GOT3 (cell line): ENCODE measurements around the gene ATF2.

Experiments
- DNase-seq: peaks from one replicate; lab custom pipeline; 2025; ENCODE audit warnings: mixed read lengths; lab: John Stamatoyannopoulos, UW

ATF2 gene

DNA sequence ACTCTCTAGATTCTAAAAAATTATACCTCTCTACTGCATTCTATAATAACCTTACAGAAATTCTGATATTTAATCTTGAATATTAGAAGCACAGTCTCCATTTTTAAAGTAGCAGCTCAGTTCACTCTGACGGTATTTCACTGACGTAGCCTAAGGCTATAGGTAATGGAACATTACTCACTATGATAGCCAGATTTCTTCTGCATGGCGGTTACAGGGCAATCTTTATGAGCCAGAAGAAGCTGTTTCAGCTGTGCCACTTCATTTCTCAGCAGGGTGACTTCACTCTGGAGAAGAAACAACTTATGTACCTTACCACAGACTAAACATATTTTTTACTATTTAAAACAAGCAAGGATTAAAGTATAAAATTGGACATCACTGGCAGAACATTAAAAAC lies 87.5 kb downstream of the ATF2 start:
- no peak for DNase-seq

DNA sequence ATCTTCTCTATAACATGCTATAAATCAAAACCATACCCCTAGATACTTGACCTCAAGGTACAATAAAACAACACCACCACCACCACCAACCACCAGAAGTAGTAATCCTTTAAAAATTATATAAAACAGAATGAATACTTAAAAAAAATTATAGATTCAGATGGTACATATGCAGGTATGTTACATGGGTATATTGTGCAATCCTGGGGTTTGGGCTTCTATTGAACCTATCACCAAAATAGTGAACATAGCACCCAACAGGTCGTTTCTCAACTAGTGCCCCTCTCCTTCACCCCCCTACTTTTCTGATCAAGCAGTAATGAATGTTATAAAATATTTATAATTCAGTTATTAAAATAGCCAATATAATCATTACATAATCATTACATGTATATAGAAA lies 91.7 kb downstream of the ATF2 start:
- no peak for DNase-seq

DNA sequence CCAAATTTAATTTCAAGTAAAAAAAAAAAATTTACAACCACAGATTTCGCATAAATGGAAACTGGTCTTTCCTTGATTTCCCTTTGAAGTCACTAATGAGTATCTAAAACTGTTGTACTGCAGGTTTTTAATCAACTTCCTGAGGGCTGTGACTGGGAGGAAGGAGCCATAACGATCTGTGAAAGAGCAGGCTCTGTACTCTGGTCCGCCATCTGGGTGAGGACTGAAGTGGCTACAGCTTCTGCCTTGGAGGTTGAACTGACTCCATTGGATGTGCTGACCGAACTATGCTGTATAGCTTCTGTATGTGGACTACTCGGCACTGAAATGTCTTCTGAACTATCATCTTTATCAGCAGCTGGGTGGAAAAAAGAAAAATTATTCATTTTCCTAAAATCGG lies 93.5 kb downstream of the ATF2 start:
- no peak for DNase-seq

DNA sequence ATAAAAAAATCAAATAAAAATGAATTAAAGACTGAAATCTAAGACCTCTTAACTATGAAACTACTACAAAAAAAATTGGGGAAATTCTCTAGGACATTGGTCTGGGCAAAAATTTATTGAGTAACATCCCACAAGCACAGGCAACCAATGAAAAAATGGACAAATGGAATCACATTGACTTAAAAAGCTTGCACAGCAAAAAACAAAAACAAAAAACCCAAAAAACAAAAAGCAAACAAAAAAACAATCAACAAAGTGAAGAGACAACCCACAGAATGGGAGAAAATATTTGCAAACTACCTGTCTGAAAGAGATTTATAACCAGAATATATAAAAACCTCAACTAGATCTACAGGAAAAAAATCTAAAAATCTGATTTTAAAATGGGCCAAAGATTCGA lies 99.5 kb downstream of the ATF2 start:
- DNase-seq = no peak

DNA sequence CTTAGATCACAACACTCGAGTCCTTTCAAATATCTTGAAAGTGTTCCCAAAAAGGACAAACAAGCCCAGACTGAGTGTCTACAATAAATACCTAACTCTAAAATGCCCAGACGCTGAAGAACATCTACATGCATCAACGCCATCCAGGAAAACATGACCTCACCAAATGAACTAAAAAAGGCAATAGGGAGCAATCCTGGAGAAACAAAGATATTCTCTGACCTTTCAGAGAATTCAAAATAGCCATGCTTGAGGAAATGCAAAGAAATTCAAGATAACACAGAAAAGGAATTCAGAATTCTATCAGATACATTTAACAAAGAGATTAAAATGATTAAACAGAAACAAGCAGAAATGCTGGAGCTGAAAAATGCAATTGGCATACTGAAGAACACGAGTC lies 101.6 kb downstream of the ATF2 start:
- no peak for DNase-seq

DNA sequence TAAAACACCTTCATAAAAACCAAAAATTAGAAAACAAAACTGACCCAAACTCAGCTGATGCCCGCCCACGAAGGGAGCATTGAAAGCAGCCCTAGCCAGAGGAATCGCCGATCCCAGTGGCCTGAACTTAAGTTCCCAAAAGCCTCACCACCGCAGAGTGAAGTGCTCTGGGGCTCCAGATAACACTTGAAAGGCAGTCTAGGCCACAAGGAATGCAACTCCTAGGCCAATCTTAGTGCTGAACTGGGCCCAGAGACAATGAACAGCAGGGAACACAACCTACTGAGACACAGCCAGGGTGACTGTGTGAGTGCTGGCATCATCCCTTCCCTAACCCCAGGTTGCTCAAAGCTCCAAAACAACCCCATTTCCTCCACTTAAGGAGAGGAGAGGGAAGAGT lies 103.2 kb downstream of the ATF2 start:
- no peak for DNase-seq

DNA sequence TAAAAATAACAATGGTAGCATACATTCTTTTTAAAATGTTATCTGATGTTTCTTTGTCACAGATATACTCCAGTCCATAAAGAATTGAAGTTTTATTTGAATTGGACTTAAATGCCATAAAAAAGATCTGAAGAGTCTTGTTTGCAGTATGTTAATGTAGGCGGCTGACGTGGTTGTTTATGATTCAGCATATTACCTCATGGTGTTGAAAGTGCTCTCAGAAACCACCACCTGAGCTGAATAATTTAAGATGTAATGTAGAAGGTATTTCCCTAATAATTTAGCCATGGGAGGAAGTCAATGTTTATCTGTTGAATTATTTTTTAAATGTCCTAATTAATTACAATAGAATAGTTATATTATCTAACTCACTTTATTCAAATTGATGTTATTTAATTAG lies 104.3 kb downstream of the ATF2 start:
- DNase-seq = no peak

DNA sequence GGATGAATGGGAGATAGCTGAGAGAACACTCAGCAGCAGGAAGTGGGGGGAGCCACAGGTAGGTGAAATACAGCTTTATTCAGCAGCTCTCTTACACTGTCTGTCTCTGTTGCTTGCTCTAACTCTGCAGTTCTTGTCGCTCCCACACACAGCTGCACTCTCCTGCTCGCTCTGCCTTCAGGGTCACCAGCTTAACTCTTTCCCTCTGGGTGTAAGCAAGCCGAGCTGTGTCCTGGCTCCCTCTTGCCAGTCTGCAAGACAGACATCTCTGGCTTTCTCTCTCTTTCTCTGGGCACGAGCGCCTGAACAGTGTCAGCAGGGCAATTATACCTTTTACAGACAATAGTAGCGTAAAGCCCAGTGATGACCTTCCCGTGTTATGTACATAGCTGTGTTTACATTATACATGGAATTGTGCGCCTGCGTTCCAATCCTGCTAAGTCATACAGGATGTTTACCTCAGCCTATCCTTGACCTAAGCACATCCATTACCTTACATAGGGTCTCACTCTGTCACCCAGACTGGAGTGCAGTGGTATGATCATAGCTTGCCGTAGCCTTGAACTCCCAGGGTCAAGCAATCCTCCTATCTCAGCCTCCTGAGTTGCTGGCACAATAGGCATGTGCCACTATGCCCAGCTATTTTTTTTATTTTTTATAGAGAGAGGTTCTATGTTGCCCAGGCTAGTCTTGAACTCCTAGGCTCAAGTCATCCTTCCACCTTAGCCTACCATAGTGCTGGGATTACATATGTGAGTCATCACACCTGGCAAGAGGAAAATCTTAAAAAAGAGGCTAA lies 105.0 kb downstream of the ATF2 start:
- DNase-seq = no peak

DNA sequence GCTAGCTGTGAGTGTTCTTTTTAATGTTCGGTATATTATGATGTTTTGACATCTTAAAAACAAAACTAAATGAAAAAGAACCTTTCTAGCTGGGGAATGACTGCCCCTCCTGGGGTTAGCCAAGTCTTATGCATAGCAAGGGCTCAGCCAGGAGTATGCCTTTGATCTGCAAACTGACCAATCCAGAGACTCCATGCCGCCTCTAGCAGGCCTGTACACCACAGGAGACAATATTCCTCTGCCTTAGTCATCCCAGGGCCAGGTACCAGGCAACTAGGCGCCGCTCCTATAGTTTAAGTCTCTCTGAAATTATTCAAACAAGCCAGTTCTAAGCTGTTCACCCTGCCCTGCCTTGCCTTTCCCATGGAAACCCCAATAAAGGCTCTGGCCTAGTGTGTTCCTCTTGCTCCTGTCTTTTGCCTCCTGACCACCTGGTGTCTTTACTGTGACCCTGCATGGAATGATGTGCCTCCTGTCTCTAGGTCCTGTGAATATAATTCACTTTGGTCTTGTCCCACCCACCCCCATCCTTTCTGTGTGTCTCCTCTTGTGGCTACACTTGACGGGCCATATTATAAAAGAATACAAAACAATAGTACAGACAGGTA lies 110.8 kb downstream of the ATF2 start:
- DNase-seq = no peak

DNA sequence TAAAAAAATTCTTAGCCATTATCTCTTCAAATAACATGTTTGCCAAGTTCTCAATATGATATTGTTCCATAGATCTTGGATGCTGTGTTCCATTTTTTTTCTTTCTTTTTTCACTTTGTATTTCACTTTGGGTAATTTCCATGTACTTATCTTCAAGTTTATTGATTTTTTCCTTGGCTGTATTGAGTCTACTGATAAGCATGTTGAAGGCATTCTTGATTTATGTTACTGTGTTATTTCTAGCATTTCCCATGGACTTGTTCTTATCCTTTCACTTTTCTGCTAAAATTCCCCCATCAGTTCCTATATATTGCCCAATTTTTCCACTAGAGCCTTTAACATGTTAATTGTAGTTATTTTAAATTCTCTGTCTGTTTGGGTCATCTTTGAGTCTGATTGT lies 112.0 kb downstream of the ATF2 start:
- DNase-seq = no peak

DNA sequence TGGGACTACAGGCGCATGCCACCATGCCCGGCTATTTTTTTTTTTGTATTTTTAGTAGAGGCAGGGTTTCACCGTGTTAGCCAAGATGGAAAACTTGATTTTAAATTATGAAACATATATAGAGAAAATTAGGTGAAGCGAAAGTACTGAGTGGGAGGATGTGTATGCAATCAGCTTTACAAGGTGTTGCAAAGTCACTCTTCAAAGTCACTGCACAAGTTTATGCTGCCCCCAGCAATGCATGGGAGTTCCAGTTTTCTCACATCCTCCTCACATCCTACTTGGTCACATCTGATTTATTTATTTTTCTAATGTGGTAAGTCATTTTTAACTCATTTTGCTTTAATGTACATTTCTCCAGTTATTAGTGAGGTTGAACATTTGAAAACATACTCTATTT lies 113.7 kb downstream of the ATF2 start:
- DNase-seq = no peak

DNA sequence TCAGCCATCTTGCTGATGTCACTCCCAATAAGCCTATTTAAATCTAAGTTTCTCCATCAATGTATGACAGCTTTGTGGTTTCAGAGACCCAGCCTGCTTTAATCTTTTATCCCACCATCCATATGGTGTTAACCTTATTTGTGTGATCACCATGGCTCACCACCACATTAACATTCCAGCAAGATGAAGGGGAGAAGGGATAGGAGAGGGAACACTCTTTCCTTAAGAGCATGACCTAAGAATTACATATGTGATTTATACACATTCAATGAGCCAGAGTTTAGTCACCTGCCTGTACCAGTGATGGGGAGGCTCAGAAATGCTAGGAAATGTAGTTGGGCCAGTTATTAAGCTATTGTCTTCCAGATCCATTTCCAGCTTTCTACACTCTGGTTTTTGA lies 118.3 kb downstream of the ATF2 start:
- no peak for DNase-seq

DNA sequence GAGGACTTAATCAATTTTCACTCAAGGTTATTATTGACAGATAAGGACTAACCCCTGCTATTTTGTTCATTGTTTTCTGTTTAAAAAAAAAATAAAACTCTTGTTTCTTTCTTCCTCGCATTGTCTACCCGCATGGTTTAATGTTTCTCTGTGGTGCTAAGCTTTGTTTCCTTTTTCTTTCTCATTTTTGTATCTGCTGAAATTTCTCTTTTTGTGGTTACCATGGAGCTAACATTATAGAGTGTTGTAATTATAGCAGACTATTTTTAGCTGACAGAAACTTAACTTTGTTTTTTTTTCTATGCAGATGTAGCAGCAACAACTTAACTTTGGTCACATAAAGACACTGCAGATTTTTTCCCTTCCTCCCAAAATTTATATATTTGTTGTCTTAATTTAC lies 119.7 kb downstream of the ATF2 start:
- DNase-seq = no peak

DNA sequence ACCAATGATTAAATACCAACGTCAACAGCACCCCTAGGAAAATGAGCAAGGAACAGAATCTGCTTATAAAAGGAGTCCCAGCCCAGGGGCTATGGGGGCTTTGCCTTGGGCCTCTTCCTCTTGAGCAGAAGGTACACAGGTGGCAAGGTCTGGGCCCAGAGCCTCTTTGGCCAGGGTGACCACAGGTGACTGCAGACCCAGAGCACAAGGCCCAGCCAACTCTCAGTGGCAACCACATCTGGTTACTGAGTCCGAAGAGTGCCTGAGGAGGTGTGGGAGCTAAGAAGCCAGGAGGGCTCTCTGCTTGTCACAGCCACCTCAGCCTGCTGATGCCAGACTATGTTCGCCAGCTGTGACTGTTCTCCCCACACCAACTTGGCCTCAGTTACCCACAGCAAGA lies 128.5 kb downstream of the ATF2 start:
- no peak for DNase-seq

DNA sequence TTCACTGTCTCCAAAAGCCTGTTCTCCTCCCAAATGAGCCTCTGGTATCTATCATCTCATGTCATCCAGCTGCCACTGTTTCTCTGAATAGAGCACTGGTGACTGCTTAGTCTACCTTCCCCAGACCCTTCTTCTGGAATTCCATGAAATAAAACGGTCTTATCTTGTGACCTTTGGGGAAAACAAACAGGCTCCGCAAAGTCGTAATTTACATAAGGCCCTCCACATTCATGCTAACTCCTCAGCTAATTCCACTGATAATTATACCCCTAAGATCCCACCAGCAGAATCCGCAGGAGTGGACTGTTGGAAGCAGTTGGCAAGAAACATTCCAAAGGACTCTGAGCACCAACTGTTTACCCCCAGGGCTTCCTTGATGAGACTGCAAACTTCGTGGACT lies 129.0 kb downstream of the ATF2 start:
- no peak for DNase-seq

DNA sequence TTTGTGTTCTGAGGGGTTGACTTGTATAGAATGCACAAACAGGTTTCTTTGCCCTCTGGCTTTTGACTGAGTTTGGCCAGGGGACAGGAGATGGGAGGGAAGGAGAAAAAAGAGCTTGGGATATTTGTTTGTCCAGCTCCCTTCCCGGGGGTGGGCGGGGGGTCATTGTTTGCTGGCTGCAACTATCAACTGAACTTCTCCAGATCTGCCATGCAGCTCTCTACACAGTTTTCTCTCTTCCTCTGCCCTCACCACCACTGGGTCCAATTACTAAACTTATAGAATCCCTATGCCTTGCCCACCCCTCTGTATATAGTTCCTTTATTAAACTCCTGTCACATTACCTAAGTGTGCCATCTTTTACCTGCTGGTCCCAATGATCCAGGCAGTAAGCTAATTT lies 130.1 kb downstream of the ATF2 start:
- DNase-seq = no peak

DNA sequence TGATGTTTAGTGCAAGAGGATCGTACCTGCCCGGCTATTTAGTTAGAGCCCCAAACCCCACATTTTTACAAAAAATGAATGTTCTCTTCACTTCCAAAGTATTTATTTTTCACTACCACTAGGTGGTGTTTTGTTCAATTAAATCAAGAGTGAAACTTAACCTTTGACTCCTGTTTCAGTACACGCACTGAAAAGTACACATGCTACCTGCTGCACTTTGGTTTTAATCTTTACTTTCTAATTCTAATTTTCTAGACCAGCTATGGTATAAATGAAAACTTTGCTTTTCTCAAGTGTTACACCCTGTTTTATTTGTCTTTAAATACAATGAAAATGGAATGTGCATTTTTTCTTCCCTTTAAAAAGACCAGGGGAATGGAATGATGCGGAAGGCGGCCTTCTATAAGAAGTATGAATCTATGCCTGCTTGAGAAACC lies 131.4 kb downstream of the ATF2 start:
- no peak for DNase-seq

DNA sequence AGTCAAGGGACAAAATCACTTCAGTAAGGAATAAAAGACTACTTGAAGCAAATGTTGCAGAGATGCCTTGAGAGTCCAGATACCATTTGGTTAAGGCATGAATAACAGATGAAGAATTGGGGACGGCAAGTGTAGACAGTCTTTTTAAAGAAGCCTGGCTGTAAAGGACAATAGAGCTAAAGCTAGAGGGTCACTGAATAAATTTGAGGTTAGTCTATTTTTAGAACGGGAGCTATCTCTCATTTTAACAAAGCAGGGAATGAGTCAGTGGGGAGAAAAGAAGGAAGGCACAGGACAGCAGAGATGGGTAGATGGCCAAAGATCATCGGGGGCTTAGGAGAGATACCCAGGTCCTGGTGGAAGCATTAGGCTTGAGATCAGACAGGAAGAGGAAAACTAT lies 132.2 kb downstream of the ATF2 start:
- DNase-seq = no peak

DNA sequence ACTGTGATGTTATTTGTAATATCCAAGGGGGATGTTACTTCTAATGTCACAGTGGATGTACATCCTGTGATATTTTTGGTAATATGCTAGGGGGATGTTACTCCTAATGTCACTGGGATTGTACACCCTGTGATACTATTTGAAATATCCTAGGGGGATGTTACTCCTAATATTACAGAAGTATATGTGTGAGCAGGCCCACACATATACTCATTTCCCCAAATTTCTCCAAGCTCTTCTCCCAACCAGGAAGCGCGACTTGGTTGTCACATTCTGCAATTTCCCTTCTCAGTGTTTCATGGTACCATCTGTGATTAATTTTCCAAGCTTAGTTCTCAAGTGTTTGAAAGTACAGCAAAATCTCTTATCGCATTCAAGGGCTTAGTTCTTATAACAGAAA lies 133.3 kb downstream of the ATF2 start:
- no peak for DNase-seq

DNA sequence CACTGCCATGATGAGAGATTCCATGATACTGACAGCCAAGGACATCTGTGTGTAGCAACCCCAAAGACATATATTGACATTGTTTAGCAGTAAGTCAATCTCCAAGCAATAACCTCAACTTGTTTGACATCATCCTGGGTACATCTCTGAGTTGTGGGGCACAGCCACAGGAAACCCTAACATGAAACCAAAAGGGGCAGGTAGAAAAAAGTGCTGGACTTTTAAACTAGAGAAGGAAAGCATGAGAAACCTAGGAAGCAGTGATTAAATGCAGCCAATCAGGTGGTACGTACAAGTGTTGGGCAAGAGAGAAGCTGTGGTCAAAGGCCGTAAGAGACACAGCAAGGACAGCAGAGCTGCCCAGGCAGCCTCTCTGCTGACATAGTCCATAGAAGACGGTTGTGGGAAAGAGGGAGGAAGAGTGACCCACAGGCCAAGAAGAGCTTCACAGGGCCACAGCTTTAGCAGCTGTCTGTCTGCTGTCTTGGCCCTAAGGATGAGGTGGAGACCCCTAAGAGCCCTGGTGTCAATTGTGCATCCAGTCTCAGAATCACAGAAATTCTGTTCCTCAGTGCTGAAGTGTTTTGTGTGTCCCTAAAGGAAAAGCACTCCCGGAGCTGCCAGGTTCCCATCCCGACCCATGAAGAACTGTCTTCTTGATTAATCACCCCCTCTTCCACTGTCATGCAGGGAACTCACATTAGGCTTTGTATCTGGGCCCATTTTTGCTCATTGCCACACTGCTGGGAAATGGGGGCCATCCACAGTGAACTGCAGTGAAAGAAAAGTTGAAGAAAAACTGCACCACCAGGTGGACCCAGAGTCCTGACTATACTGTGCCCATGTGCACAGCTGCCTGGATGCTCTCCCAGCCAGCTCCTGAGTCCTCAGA lies 137.4 kb downstream of the ATF2 start:
- no peak for DNase-seq

DNA sequence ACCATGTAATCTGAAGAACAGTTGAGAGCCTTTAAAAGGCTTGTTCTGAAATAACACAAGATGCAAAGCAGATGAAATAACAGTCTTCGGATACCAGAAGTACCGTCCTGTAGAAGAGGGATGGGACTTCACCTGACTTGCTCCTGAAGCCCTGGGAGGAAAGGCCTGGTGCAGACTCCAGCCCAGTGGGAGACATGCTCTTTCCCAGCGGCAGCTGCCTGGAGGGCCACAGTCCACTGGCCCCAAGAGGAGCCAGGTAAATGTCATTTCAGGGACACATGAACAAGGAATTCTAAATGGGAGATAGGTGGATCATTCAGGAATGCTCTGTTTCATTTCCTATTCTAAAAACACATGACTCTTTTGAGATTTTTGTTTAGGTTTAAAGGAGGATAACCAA lies 140.2 kb downstream of the ATF2 start:
- no peak for DNase-seq

DNA sequence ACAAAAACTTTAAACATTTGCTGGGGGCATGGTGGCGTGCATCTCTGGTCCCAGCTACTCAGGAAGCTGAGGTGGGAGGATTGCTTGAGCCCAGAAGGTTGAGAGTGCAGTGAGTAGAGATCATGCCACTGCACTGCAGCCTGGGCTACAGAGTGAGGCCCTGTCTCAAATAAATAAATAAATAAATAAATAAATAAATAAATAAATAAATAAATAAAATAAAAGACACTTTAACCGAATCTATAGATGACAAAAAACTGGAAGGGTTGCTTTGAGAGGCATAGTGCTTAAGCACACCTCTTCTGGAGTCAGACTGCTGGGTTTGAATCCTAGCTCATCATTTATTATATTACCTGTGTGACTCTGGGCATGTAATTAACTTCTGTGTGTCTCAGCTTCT lies 141.6 kb downstream of the ATF2 start:
- DNase-seq = no peak

DNA sequence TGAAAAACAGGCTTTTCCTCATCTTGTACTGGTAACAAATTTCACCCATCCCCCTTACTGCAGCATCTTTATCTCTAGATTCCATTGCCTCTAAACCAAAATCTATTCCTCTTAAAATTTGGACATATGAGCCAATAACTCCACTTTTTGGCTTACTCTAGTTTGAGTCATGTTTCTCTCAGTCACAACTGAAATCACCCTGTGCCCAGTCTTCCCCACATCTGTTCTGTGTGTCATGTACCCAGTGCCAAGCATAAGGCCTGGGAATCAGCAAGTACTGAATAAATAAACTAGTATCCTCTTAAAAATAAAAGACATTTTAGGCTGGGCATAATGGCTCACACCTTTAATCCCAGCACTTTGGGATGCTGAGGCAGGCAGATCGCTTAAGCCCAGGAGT lies 142.1 kb downstream of the ATF2 start:
- no peak for DNase-seq
